ENCODE results near the gene ARHGAP12. TPM values are rescaled to one million over a fixed set of nuclear protein-coding genes. Genes with fewer than 3 reads are reported as not detected.

Gene ARHGAP12
- polyA plus RNA-seq, 1 donor from 2014 or later, result 62.6 TPM

DNA sequence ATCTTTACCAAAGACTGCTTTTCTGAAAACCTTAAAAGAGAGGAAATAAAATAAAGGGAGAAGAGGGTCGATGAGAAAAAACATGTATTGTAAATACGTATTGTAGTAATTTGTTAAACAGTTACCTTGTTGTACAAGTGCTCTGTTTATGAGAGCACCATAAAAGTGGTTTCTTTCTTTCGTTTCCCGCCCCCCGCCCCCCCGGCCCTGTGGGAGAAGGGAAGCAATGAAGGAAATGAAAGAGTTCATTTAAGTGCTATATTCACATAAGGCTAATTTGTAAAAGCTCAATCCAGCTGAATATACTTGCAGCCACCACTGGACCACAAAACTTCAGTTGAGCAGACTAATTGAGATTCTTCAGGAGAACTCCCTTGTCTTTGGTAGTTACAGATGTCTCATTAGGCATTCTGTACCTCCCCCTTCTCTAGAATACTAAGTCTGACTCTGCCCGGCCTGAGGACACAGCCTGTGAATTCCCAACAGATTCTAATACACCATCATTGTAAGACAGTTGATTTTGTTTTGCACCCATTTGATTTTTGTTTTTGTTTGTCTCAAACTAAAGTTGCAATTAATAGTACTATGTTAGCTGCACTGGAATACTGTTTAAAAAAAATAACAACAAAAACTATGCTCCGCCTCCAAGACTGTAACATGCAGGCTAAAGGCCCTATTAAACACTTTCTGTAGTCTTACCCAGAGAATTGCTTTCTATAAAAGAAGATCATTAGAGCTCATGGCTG, 124.9 kb downstream of the ARHGAP12 start:
- no peaks in the 10 kb centered on the region for H3K79me2 ChIP-seq (replicated peaks; ENCODE audit: insufficient read depth, low read length)
- no peaks in the 10 kb centered on the region for H3K9me3 ChIP-seq (ENCODE audit: low read length)

DNA sequence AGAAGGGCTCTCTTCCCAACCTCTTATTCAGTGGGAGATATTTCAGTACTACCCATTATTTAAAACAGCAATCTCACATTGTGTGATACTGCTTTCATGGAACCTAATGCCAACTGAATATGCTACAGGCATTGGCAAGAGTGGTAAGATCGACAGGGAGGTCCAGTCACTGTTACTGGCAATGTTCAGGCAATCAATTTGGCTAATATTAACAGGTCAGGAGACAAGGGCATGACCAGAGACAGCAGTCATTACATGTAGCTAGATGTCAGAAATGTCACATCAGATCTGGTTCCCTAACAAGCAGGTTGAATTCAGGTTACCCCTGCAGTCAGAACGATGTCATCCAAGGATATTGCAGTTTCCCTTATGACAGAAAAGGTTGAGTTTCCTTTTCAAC, 129.4 kb downstream of the ARHGAP12 start:
- Histone ChIP-seq H3K9ac (ENCODE audit: low read length) (no peak overlapping the region), H3K9me3 (ENCODE audit: low read length) (no peaks in the 10 kb centered on the region), H3K4me3 (ENCODE audit: low read length) (no peak overlapping the region), H3F3A (ENCODE audit: insufficient read depth, low read length, poor library complexity, severe bottlenecking) (no peaks in the 10 kb centered on the region), H3K9me2 (ENCODE audit: insufficient read depth, low read length) (no peaks in the 10 kb centered on the region), H4K20me1 (ENCODE audit: insufficient read depth) (no peaks in the 10 kb centered on the region), H3K4me2 (ENCODE audit: low read length) (no peak overlapping the region), H3K36me3 (ENCODE audit: insufficient read depth, low read length) (no peaks in the 10 kb centered on the region), H3K27me3 (ENCODE audit: insufficient read depth, low read depth, low read length) (no peaks in the 10 kb centered on the region), H3K27ac (ENCODE audit: low read length) (no peak overlapping the region), H3K79me2 (replicated peaks; ENCODE audit: insufficient read depth, low read length) (no peaks in the 10 kb centered on the region), H2AFZ (ENCODE audit: low read depth, low read length) (no peak overlapping the region)
- no peak for TF ChIP-seq MXI1 (conservative IDR thresholded peaks at IDR 0.05; ENCODE audit: poor library complexity, severe bottlenecking)
- TF ChIP-seq POLR2AphosphoS5 (IDR thresholded peaks at IDR 0.05), result no peak
- no peak for TF ChIP-seq SMC3 (conservative IDR thresholded peaks at IDR 0.05; ENCODE audit: poor library complexity)
- no peak for TF ChIP-seq CTCF (IDR thresholded peaks at IDR 0.05; ENCODE audit: poor library complexity, severe bottlenecking)
- no peak for TF ChIP-seq RAD21 (conservative IDR thresholded peaks at IDR 0.05)

More for the DNA sequence above, 124.9 kb downstream of the ARHGAP12 start:
- Histone ChIP-seq H3K27ac (ENCODE audit: low read length) (no peak overlapping the region), H3K27me3 (ENCODE audit: insufficient read depth, low read depth, low read length) (no peaks in the 10 kb centered on the region), H3F3A (ENCODE audit: insufficient read depth, low read length, poor library complexity, severe bottlenecking) (no peaks in the 10 kb centered on the region), H2AFZ (ENCODE audit: low read depth, low read length) (no peak overlapping the region), H4K20me1 (ENCODE audit: insufficient read depth) (no peaks in the 10 kb centered on the region), H3K4me2 (ENCODE audit: low read length) (no peak overlapping the region), H3K9ac (ENCODE audit: low read length) (no peak overlapping the region), H3K4me3 (ENCODE audit: low read length) (no peak overlapping the region), H3K9me2 (ENCODE audit: insufficient read depth, low read length) (no peaks in the 10 kb centered on the region), H3K36me3 (ENCODE audit: insufficient read depth, low read length) (no peaks in the 10 kb centered on the region)
- TF ChIP-seq REST (IDR thresholded peaks at IDR 0.05; ENCODE audit: borderline replicate concordance) (no peak), SMC3 (conservative IDR thresholded peaks at IDR 0.05; ENCODE audit: poor library complexity) (no peak), MXI1 (conservative IDR thresholded peaks at IDR 0.05; ENCODE audit: poor library complexity, severe bottlenecking) (no peak), EP300 (conservative IDR thresholded peaks at IDR 0.05; ENCODE audit: poor library complexity, severe bottlenecking) (no peak), RAD21 (conservative IDR thresholded peaks at IDR 0.05) (no peak), CTCF (IDR thresholded peaks at IDR 0.05; ENCODE audit: poor library complexity, severe bottlenecking) (no peak), POLR2AphosphoS5 (IDR thresholded peaks at IDR 0.05) (no peak), EZH2 (IDR thresholded peaks at IDR 0.05; ENCODE audit: borderline replicate concordance, insufficient read depth, low read length, poor library complexity, severe bottlenecking) (no peak), TAF1 (IDR thresholded peaks at IDR 0.05; ENCODE audit: low read depth) (no peak)

All from neural cell (in vitro differentiated cells).